K562 (cell line): ENCODE data around the gene CCSER2.

Experiments used
- NR2C1 ChIP-seq, 2 experiments: fragments of 450-650 bp; IDR thresholded peaks; 2 replicates each; pipeline ENCODE4 v1.6.1; 2017; ENCODE audit warnings: mild to moderate bottlenecking in 2 of 2, antibody characterized with exemption in 1 of 2, inconsistent platforms in 1 of 2, missing compliant biosample characterization in 1 of 2, missing genetic modification characterization in 1 of 2
- POLR2A ChIP-seq: fragments of 450-650 bp; conservative IDR thresholded peaks from 2 replicates; pipeline ENCODE4 v1.6.1; 2016
- TF ChIP-seq, protein P1 (sequence below): fragments of 200-800 bp; sonication (Bioruptor generic); IDR thresholded peaks from 2 replicates; pipeline ENCODE4 v1.6.1; 2017; ENCODE audit warnings: missing genetic modification characterization, missing compliant biosample characterization
- TF ChIP-seq, protein P2 (sequence below): fragments of 450-650 bp; IDR thresholded peaks from 2 replicates; pipeline ENCODE4 v1.6.1; 2016; ENCODE audit warnings: low read depth, mild to moderate bottlenecking, moderate library complexity
- TF ChIP-seq, protein P3 (sequence below), 3 experiments: IDR thresholded peaks in 2 of 3; conservative IDR thresholded peaks in 1 of 3; 2 replicates each; pipeline ENCODE4 v1.5.1; 2011 to 2012; ENCODE audit warnings: low read length in 3 of 3, mild to moderate bottlenecking in 3 of 3, control low read depth in 2 of 3, improper control_type of control experiment in 1 of 3, inconsistent platforms in 1 of 3, low read depth in 1 of 3, mixed read lengths in 1 of 3, moderate library complexity in 1 of 3; ENCODE audit not compliant: insufficient read depth in 2 of 3

DNA sequence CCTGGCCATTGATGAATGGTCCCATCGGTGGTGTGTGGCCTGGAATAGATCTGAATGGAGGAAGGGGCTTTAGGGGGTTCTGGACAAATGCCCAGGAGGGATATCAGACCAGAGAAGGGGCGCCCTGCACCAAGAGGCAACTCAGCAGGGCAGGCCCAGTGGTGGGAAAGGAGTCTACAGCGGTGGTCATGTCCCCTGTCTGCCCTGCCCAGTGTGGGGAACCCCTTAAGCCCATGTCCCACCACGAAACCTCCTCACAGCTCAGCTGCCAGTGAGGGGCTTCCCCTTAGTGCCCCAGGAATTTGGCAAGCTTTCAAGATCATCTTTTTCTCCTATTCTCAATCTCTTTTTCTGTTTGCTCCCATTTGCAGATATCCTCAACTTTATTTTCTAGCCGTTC, 14.1 kb upstream of the CCSER2 start:
- TF ChIP-seq, protein P1, sequence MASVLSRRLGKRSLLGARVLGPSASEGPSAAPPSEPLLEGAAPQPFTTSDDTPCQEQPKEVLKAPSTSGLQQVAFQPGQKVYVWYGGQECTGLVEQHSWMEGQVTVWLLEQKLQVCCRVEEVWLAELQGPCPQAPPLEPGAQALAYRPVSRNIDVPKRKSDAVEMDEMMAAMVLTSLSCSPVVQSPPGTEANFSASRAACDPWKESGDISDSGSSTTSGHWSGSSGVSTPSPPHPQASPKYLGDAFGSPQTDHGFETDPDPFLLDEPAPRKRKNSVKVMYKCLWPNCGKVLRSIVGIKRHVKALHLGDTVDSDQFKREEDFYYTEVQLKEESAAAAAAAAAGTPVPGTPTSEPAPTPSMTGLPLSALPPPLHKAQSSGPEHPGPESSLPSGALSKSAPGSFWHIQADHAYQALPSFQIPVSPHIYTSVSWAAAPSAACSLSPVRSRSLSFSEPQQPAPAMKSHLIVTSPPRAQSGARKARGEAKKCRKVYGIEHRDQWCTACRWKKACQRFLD (CRISPR knock-in tag): no peak
- TF ChIP-seq, protein P2, sequence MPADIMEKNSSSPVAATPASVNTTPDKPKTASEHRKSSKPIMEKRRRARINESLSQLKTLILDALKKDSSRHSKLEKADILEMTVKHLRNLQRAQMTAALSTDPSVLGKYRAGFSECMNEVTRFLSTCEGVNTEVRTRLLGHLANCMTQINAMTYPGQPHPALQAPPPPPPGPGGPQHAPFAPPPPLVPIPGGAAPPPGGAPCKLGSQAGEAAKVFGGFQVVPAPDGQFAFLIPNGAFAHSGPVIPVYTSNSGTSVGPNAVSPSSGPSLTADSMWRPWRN: no peak
- TF ChIP-seq, protein P3, sequence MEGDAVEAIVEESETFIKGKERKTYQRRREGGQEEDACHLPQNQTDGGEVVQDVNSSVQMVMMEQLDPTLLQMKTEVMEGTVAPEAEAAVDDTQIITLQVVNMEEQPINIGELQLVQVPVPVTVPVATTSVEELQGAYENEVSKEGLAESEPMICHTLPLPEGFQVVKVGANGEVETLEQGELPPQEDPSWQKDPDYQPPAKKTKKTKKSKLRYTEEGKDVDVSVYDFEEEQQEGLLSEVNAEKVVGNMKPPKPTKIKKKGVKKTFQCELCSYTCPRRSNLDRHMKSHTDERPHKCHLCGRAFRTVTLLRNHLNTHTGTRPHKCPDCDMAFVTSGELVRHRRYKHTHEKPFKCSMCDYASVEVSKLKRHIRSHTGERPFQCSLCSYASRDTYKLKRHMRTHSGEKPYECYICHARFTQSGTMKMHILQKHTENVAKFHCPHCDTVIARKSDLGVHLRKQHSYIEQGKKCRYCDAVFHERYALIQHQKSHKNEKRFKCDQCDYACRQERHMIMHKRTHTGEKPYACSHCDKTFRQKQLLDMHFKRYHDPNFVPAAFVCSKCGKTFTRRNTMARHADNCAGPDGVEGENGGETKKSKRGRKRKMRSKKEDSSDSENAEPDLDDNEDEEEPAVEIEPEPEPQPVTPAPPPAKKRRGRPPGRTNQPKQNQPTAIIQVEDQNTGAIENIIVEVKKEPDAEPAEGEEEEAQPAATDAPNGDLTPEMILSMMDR (IDR thresholded peaks at IDR 0.05 in 2 of 3, conservative IDR thresholded peaks at IDR 0.05 in 1 of 3; ENCODE audit: insufficient read depth in 2 of 3, low read depth in 1 of 3, low read length in 3 of 3): no peak
- TF ChIP-seq NR2C1 (IDR thresholded peaks at IDR 0.05) (no peak), NR2C1 (tag; IDR thresholded peaks at IDR 0.05) (no peak), POLR2A (no peak)
